Naive thymus-derived CD4-positive, alpha-beta T cell (primary cell): Measurements from ENCODE around the gene ACSM3. TPM values are rescaled to one million over a fixed set of nuclear protein-coding genes. Genes with fewer than 3 reads are reported as not detected.
"Not testable (repeated sequence)": the region's sequence is repeated elsewhere in the genome, so short reads cannot be mapped to it uniquely, and the experiment has no call there.

ENCODE experiments used
- ATAC-seq: fragments of 150-1000 bp; cut with Tn5 transposase; 2 replicates; pipeline ENCODE4 v1.10.0; 2021; ENCODE audit warnings: mild to moderate bottlenecking, moderate library complexity
- CTCF ChIA-PET: fragments of 350-600 bp; sonication (Branson Sonifier 250); formaldehyde crosslinking; loops from one replicate; lab custom pipeline; 2021; ENCODE audit warnings: antibody characterized with exemption; lab: Charles Lee
- POLR2A ChIA-PET: fragments of 350-600 bp; sonication (Branson Sonifier 250); formaldehyde crosslinking; loops from one replicate; lab custom pipeline; 2021; ENCODE audit warnings: antibody characterized with exemption, inconsistent platforms; lab: Charles Lee
- DNase-seq, 9 donors: peaks; one replicate each; pipeline versions ENCODE4 v3.0.0 to v3.0.0-alpha.2; 2020 to 2022; ENCODE audit warnings: mixed read lengths in 1 of 9
- H3K27ac ChIP-seq: one replicate; pipeline ENCODE4 v1.7.0; 2013; ENCODE audit warnings: mild to moderate bottlenecking, low read depth, low read length, moderate library complexity
- H3K27me3 ChIP-seq, 2 donors: one replicate each; pipeline ENCODE4 v1.7.0; 2013; ENCODE audit warnings: low read length in 2 of 2, mild to moderate bottlenecking in 2 of 2, moderate library complexity in 2 of 2; ENCODE audit not compliant: control insufficient read depth in 2 of 2, insufficient read depth in 2 of 2
- H3K36me3 ChIP-seq, 3 experiments: 1 replicate in 2 of 3; 2 replicates in 1 of 3; pipeline ENCODE4 v1.7.0; 2013; ENCODE audit warnings: low read length in 3 of 3, mild to moderate bottlenecking in 3 of 3, moderate library complexity in 1 of 3; ENCODE audit not compliant: insufficient read depth in 3 of 3, control insufficient read depth in 2 of 3
- H3K4me1 ChIP-seq, 2 donors: one replicate each; pipeline ENCODE4 v1.7.0; 2013; ENCODE audit warnings: low read length in 2 of 2, mild to moderate bottlenecking in 2 of 2, moderate library complexity in 1 of 2; ENCODE audit not compliant: control insufficient read depth in 2 of 2, insufficient read depth in 2 of 2
- H3K4me3 ChIP-seq: 2 replicates; pipeline ENCODE4 v1.7.0; 2013; ENCODE audit warnings: mild to moderate bottlenecking, low read length
- H3K9me3 ChIP-seq, 3 experiments: 1 replicate in 2 of 3; 2 replicates in 1 of 3; pipeline ENCODE4 v1.7.0; 2013; ENCODE audit warnings: low read length in 3 of 3; ENCODE audit not compliant: control insufficient read depth in 2 of 3
- H3K27ac Mint-ChIP-seq, 9 donors: one replicate each; pipeline ENCODE4 v1.8.0; 2020 to 2022; ENCODE audit warnings: mixed read lengths in 9 of 9, mild to moderate bottlenecking in 8 of 9, moderate library complexity in 5 of 9, inconsistent platforms in 2 of 9
- H3K27me3 Mint-ChIP-seq, 5 donors: one replicate each; pipeline ENCODE4 v1.8.0; 2021 to 2022; ENCODE audit warnings: mixed read lengths in 5 of 5, mild to moderate bottlenecking in 1 of 5
- H3K36me3 Mint-ChIP-seq, 5 donors: one replicate each; pipeline ENCODE4 v1.8.0; 2020 to 2022; ENCODE audit warnings: mixed read lengths in 5 of 5, mild to moderate bottlenecking in 3 of 5, inconsistent platforms in 1 of 5
- H3K4me1 Mint-ChIP-seq, 7 donors: one replicate each; pipeline ENCODE4 v1.8.0; 2020 to 2022; ENCODE audit warnings: mixed read lengths in 7 of 7, mild to moderate bottlenecking in 3 of 7, inconsistent platforms in 1 of 7
- H3K4me3 Mint-ChIP-seq, 10 donors: one replicate each; pipeline ENCODE4 v1.8.0; 2020 to 2022; ENCODE audit warnings: mild to moderate bottlenecking in 10 of 10, mixed read lengths in 10 of 10, moderate library complexity in 6 of 10, inconsistent platforms in 2 of 10
- H3K9me3 Mint-ChIP-seq, 11 donors: one replicate each; pipeline ENCODE4 v1.8.0; 2020 to 2022; ENCODE audit warnings: mixed read lengths in 11 of 11, mild to moderate bottlenecking in 4 of 11, inconsistent platforms in 1 of 11, moderate library complexity in 1 of 11
- intact Hi-C, 2 donors: fragments of 100-400 bp; cut with micrococcal nuclease; formaldehyde crosslinking; loops; one replicate each; pipeline ENCODE4 v1.15.1; 2023
- polyA plus RNA-seq, 2 donors: library from polyadenylated mRNA; unstranded; fragments of 300-500 nt; fragmentation: Illumina TruSeq; gene quantifications; one replicate each; pipeline ENCODE4 v1.2.3, GENCODE V29; 2021
- total RNA-seq, 6 experiments: library from RNA in 5 of 6; stranded (reverse) in 5 of 6; gene quantifications; 1 replicate in 5 of 6; 2 replicates in 1 of 6; pipeline ENCODE4 v1.2.3 and lab custom pipeline; 2021 to 2026

ACSM3 gene
- total and polyA plus RNA-seq, 7 experiments from 2014 or later: 3.0 to 10.9 (median 8.2) TPM

- Histone ChIP-seq H3K4me3 (no peak overlapping the region), H3K4me1 (no peaks in the 10 kb centered on the region), H3K9me3 (no peaks in the 10 kb centered on the region), H3K36me3 (no peaks in the 10 kb centered on the region), H3K27ac (no peak overlapping the region), H3K27me3 (no peaks in the 10 kb centered on the region)
- POLR2A ChIA-PET: interaction anchor here (0.6 kb wide), 1 partner anchor 13 kb away, joined by 3 read pairs; no protein-coding TSS in a partner anchor
- Mint-ChIP-seq H3K27ac (no peak overlapping the region), H3K27me3 (peaks cover 0 to 19% (median 5%) of the 10 kb centered on the region in 5 donors), H3K4me1 (peaks cover 0 to 2% (median 0%) of the 10 kb centered on the region in 7 donors), H3K36me3 (peaks cover 3 to 18% (median 8%) of the 10 kb centered on the region in 5 donors), H3K4me3 (no peak overlapping the region), H3K9me3 (peaks cover 6 to 43% (median 15%) of the 10 kb centered on the region in 11 donors)
- no peak for ATAC-seq
- DNase-seq: no peak
- CTCF ChIA-PET: no interaction called here
- intact Hi-C loops: no loop called here
Measured at GRCh38 chr16:20749474-20749873, 14.3 kb upstream of the ACSM3 start.

DNA sequence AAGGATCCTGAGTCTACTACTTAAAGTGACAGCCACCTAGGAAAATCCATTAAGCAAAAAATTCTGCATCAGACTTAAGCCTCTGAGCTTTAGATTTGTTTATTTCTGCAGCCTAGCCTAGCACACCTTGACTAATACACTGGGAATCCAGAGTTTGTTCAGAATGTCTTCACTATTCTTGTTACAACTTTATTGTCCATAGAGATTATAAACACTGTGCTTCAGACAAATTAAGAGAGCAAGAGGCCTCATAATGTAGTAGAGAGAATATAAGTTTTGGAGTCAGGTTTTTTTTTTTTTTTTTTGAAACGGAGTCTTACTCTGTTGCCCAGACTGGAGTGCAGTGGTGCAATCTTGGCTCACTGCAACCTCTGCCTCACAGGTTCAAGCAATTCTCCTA is 13.3 kb upstream of the ACSM3 start:
- H3K4me3 ChIP-seq: no peak overlapping the region
- CTCF ChIA-PET: no interaction called here
- no peak for DNase-seq

DNA sequence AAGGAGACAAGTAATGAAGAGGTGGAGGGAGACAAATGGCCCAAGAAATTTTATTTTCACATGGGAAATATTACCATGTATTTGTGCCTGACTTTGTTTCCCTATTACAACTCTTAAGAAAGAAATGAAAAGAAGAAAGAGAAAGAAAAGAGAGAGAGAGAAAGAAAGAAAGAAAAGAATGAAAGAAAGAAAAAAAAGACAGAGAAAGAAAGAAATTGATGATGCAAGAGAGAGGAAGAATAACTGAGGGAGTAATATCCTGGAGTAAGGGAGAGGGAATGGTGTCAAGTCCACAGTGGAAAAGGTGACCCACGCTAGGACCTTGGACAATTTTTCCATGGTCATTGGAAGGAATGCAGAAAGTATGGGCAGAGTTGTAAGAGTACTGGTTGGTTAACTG is 10.1 kb upstream of the ACSM3 start:
- Histone ChIP-seq H3K27ac (no peak overlapping the region), H3K9me3 (no peaks in the 10 kb centered on the region), H3K4me1 (no peaks in the 10 kb centered on the region), H3K27me3 (no peaks in the 10 kb centered on the region), H3K4me3 (no peak overlapping the region), H3K36me3 (no peaks in the 10 kb centered on the region)
- peaks cover 0 to 8% (median 3%) of the 10 kb centered on the region in 5 donors for H3K36me3 Mint-ChIP-seq
- DNase-seq (no peak), ATAC-seq (no peak)
- no peaks in the 10 kb centered on the region for H3K4me1 Mint-ChIP-seq
- peaks cover 0 to 27% (median 9%) of the 10 kb centered on the region in 11 donors for H3K9me3 Mint-ChIP-seq
- H3K27me3 Mint-ChIP-seq: peaks cover 0 to 22% (median 5%) of the 10 kb centered on the region in 5 donors
- CTCF ChIA-PET: no interaction called here
- POLR2A ChIA-PET: no interaction called here
- no peak overlapping the region for H3K27ac Mint-ChIP-seq
- intact Hi-C loops: no loop called here
- H3K4me3 Mint-ChIP-seq: peak overlapping the region in 2 of 10 donors; percentile 10 to 16

More for the DNA sequence above, 13.3 kb upstream of the ACSM3 start:
- Mint-ChIP-seq H3K27ac (no peak overlapping the region), H3K36me3 (peaks cover 2 to 18% (median 8%) of the 10 kb centered on the region in 5 donors), H3K9me3 (peaks cover 6 to 50% (median 20%) of the 10 kb centered on the region in 11 donors), H3K27me3 (peaks cover 0 to 22% (median 5%) of the 10 kb centered on the region in 5 donors), H3K4me3 (no peak overlapping the region), H3K4me1 (peaks cover 0 to 2% (median 0%) of the 10 kb centered on the region in 7 donors)
- H3K9me3 ChIP-seq: no peaks in the 10 kb centered on the region
- H3K27me3 ChIP-seq: no peaks in the 10 kb centered on the region
- ATAC-seq: no peak
- H3K4me1 ChIP-seq: no peaks in the 10 kb centered on the region
- POLR2A ChIA-PET: interaction anchor here (1.6 kb wide), 1 partner anchor 12 kb away, joined by 3 read pairs; no protein-coding TSS in a partner anchor
- intact Hi-C loops: no loop called here
- H3K36me3 ChIP-seq: no peaks in the 10 kb centered on the region
- H3K27ac ChIP-seq: no peak overlapping the region

DNA sequence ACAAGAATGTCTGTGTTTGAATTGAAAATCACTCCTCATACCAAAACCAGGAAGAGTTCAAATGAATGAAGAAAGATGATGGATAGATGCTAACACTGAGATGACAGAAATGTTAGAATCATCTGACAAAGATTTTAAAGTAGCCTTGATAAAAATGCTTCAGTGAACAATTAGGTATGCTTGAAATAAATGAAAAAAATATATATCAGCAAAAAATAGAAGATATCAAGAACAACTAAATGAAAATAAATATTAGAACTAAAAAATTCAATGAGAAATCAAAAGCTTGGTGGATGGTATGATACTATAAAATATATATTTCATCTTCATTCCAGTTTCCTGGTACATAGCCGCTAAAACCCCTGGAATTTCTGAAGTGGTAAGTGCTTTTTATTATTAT is 8.6 kb upstream of the ACSM3 start:
- peaks cover 0 to under 1% (median 0%) of the 10 kb centered on the region in 7 donors for H3K4me1 Mint-ChIP-seq
- H3K4me1 ChIP-seq: no peaks in the 10 kb centered on the region
- peaks cover 0 to 35% (median 11%) of the 10 kb centered on the region in 11 donors for H3K9me3 Mint-ChIP-seq
- ChIA-PET POLR2A (interaction anchor here (1.0 kb wide), 1 partner anchor 9 kb away, joined by 3 read pairs; the partner anchor contains the start of gene ACSM3), CTCF (no interaction called here)
- H3K27me3 ChIP-seq: no peaks in the 10 kb centered on the region
- no peak overlapping the region for H3K4me3 Mint-ChIP-seq
- intact Hi-C loops: no loop called here
- no peaks in the 10 kb centered on the region for H3K36me3 ChIP-seq
- H3K27me3 Mint-ChIP-seq: peaks cover 0 to 22% (median 5%) of the 10 kb centered on the region in 5 donors
- no peak overlapping the region for H3K27ac ChIP-seq
- H3K27ac Mint-ChIP-seq: no peak overlapping the region
- H3K4me3 ChIP-seq: no peak overlapping the region
- peaks cover 0 to 14% (median 11%) of the 10 kb centered on the region in 5 donors for H3K36me3 Mint-ChIP-seq
- DNase-seq (no peak), ATAC-seq (no peak)
- no peaks in the 10 kb centered on the region for H3K9me3 ChIP-seq

- DNase-seq, H3K4me1 Mint-ChIP-seq, H3K36me3 ChIP-seq, H3K27me3 ChIP-seq, intact Hi-C loops, H3K9me3 ChIP-seq, ATAC-seq, H3K27ac Mint-ChIP-seq, H3K27ac ChIP-seq, CTCF ChIA-PET, H3K4me3 ChIP-seq, H3K4me3 Mint-ChIP-seq, POLR2A ChIA-PET, H3K4me1 ChIP-seq: not testable (repeated sequence)
- peaks cover 0 to 17% (median 15%) of the 10 kb centered on the region in 5 donors for H3K36me3 Mint-ChIP-seq
- H3K9me3 Mint-ChIP-seq: peaks cover 0 to 38% (median 12%) of the 10 kb centered on the region in 11 donors
- H3K27me3 Mint-ChIP-seq: peaks cover 0 to 22% (median 5%) of the 10 kb centered on the region in 5 donors
Measured at GRCh38 chr16:20755799-20756198, 8.0 kb upstream of the ACSM3 start.

- ATAC-seq (no peak), DNase-seq (no peak)
- Mint-ChIP-seq H3K27ac (peak overlapping the region in 1 of 9 donors; percentile 9), H3K9me3 (peaks cover 0 to 30% (median 8%) of the 10 kb centered on the region in 11 donors), H3K36me3 (peaks cover 9 to 28% (median 24%) of the 10 kb centered on the region in 5 donors), H3K27me3 (no peaks in the 10 kb centered on the region), H3K4me1 (peaks cover 7 to 40% (median 31%) of the 10 kb centered on the region in 7 donors), H3K4me3 (no peak overlapping the region)
- no peak overlapping the region for H3K4me3 ChIP-seq
- no peaks in the 10 kb centered on the region for H3K27me3 ChIP-seq
- H3K36me3 ChIP-seq: no peaks in the 10 kb centered on the region
- intact Hi-C loops: no loop called here
- POLR2A ChIA-PET: no interaction called here
- peaks cover 4 to 13% of the 10 kb centered on the region in 2 donors for H3K4me1 ChIP-seq
- H3K27ac ChIP-seq: no peak overlapping the region
- CTCF ChIA-PET: no interaction called here
- no peaks in the 10 kb centered on the region for H3K9me3 ChIP-seq
Measured at GRCh38 chr16:20760346-20760745, 3.5 kb upstream of the ACSM3 start.

GRCh38 chr16:20761175-20761574 is 2.6 kb upstream of the ACSM3 start:
- Histone ChIP-seq H3K4me1 (peaks cover 4 to 13% of the 10 kb centered on the region in 2 donors), H3K4me3 (no peak overlapping the region), H3K9me3 (no peaks in the 10 kb centered on the region), H3K27me3 (no peaks in the 10 kb centered on the region), H3K27ac (no peak overlapping the region), H3K36me3 (no peaks in the 10 kb centered on the region)
- H3K4me3 Mint-ChIP-seq: peak overlapping the region in 3 of 10 donors; percentile 1 to 35 (median 14)
- H3K27me3 Mint-ChIP-seq: no peaks in the 10 kb centered on the region
- H3K36me3 Mint-ChIP-seq: peaks cover 9 to 28% (median 24%) of the 10 kb centered on the region in 5 donors
- H3K4me1 Mint-ChIP-seq: peaks cover 7 to 46% (median 31%) of the 10 kb centered on the region in 7 donors
- ATAC-seq (no peak), DNase-seq (no peak)
- CTCF ChIA-PET: no interaction called here
- intact Hi-C loops: no loop called here
- peaks cover 0 to 30% (median 8%) of the 10 kb centered on the region in 11 donors for H3K9me3 Mint-ChIP-seq
- POLR2A ChIA-PET: no interaction called here
- no peak overlapping the region for H3K27ac Mint-ChIP-seq
